ENCODE results near the gene SYCP2.

The SYCP2 gene

GRCh38 chr20:59820204-59821041, 113.0 kb downstream of the SYCP2 start:
- no peak for DNase-seq

- DNase-seq = no peak
Observed at GRCh38 chr20:59819496-59820203, 113.8 kb downstream of the SYCP2 start.

GRCh38 chr20:59818911-59819310, 114.5 kb downstream of the SYCP2 start:
- DNase-seq = no peak

GRCh38 chr20:59817846-59818615, 115.4 kb downstream of the SYCP2 start:
- no peak for DNase-seq

- no peak for DNase-seq
Observed at GRCh38 chr20:59817406-59817805, 116.0 kb downstream of the SYCP2 start.

GRCh38 chr20:59816146-59816738, 117.2 kb downstream of the SYCP2 start:
- DNase-seq = no peak

- DNase-seq = no peak
Observed at GRCh38 chr20:59814840-59815340, 118.5 kb downstream of the SYCP2 start.

- DNase-seq = no peak
Observed at GRCh38 chr20:59813948-59814839, 119.2 kb downstream of the SYCP2 start.

Data from CD4-positive, alpha-beta T cell treated with Interleukin-4 for 1 hour (primary cell).